Caco-2 (cell line): ENCODE measurements around the gene NEMP1. TPM values are rescaled to one million over a fixed set of nuclear protein-coding genes. Genes with fewer than 3 reads are reported as not detected.

Experiments used
- BruUV-seq: library from RNA; stranded (reverse); fragments of 400-500 nt; replicated peaks from 2 replicates; lab custom pipeline; 2021; lab: Mats Ljungman, UMichigan
- CTCF ChIA-PET: fragments of 300-600 bp; sonication (Branson Sonifier 250); formaldehyde crosslinking; loops from one replicate; lab custom pipeline; 2022; ENCODE audit warnings: antibody characterized with exemption; lab: Charles Lee
- POLR2A ChIA-PET: fragments of 300-600 bp; sonication (Branson Sonifier 250); formaldehyde crosslinking; loops from one replicate; lab custom pipeline; 2022; ENCODE audit warnings: antibody characterized with exemption; lab: Charles Lee
- DNase-seq, 2 experiments: peaks; one replicate each; pipeline versions ENCODE4 v3.0.0 to v3.0.0-alpha.2; 2020 to 2022
- H3K27me3 ChIP-seq: replicated peaks from 2 replicates; pipeline ENCODE4 v1.6.0; 2011; ENCODE audit warnings: low read length; ENCODE audit not compliant: control insufficient read depth, insufficient read depth
- H3K36me3 ChIP-seq: 2 replicates; pipeline ENCODE4 v1.5.1; 2011; ENCODE audit warnings: low read length; ENCODE audit not compliant: control insufficient read depth, insufficient read depth
- H3K4me1 ChIP-seq: fragments of 250-450 bp; sonication (Bioruptor Pico); 2 replicates; pipeline ENCODE4 v1.5.1; 2020; ENCODE audit warnings: mild to moderate bottlenecking
- H3K4me3 ChIP-seq: 2 replicates; pipeline ENCODE4 v1.5.1; 2011; ENCODE audit warnings: low read depth, mild to moderate bottlenecking, control low read depth, low read length
- H3K9me3 ChIP-seq: fragments of 250-450 bp; sonication (Bioruptor Pico); 2 replicates; pipeline ENCODE4 v1.5.1; 2020; ENCODE audit warnings: mild to moderate bottlenecking, moderate library complexity
- H3K27ac Mint-ChIP-seq: one replicate; pipeline ENCODE4 v1.8.0; 2022; ENCODE audit warnings: mixed read lengths; ENCODE audit not compliant: unreplicated experiment
- H3K27me3 Mint-ChIP-seq: one replicate; pipeline ENCODE4 v1.8.0; 2022; ENCODE audit warnings: mixed read lengths; ENCODE audit not compliant: insufficient read depth, unreplicated experiment
- H3K36me3 Mint-ChIP-seq: one replicate; pipeline ENCODE4 v1.8.0; 2022; ENCODE audit warnings: mild to moderate bottlenecking, mixed read lengths; ENCODE audit not compliant: insufficient read depth, unreplicated experiment
- H3K4me1 Mint-ChIP-seq: one replicate; pipeline ENCODE4 v1.8.0; 2022; ENCODE audit warnings: low read depth, mixed read lengths; ENCODE audit not compliant: unreplicated experiment
- H3K4me3 Mint-ChIP-seq: one replicate; pipeline ENCODE4 v1.8.0; 2022; ENCODE audit warnings: mild to moderate bottlenecking, moderate library complexity, mixed read lengths; ENCODE audit not compliant: unreplicated experiment
- H3K9me3 Mint-ChIP-seq: one replicate; pipeline ENCODE4 v1.8.0; 2022; ENCODE audit warnings: mixed read lengths; ENCODE audit not compliant: unreplicated experiment
- CTCF ChIP-seq, 2 experiments: fragments of 200-600 bp in 1 of 2; IDR thresholded peaks; 1 replicate in 1 of 2; 2 replicates in 1 of 2; pipeline versions ENCODE4 v1.5.1 to v1.8.0; 2011 to 2022; ENCODE audit warnings: antibody characterized with exemption in 1 of 2, control low read depth in 1 of 2, inconsistent platforms in 1 of 2, low read depth in 1 of 2, low read length in 1 of 2, mild to moderate bottlenecking in 1 of 2, moderate library complexity in 1 of 2; ENCODE audit not compliant: insufficient read depth in 1 of 2, severe bottlenecking in 1 of 2, unreplicated experiment in 1 of 2
- intact Hi-C: fragments of 100-400 bp; cut with micrococcal nuclease; formaldehyde crosslinking; loops from one replicate; pipeline ENCODE4 v1.10.0; 2022; ENCODE audit not compliant: unreplicated experiment
- total RNA-seq: library from RNA; stranded (reverse); gene quantifications from 2 replicates; pipeline ENCODE4 v1.2.3, GENCODE V29; 2022

The NEMP1 gene
- total RNA-seq, 1 experiment from 2014 or later: 40.1 TPM

GRCh38 chr12:57029457-57029856 lies 49.1 kb downstream of the NEMP1 start:
- Histone ChIP-seq H3K4me1 (no peaks in the 10 kb centered on the region), H3K36me3 (no peaks in the 10 kb centered on the region), H3K27me3 (no peaks in the 10 kb centered on the region), H3K4me3 (no peak overlapping the region), H3K9me3 (no peaks in the 10 kb centered on the region)
- no peak overlapping the region for H3K4me3 Mint-ChIP-seq
- DNase-seq: no peak
- no peaks in the 10 kb centered on the region for H3K36me3 Mint-ChIP-seq
- no TSS peak for BruUV-seq
- H3K27me3 Mint-ChIP-seq: no peaks in the 10 kb centered on the region
- intact Hi-C loops: no loop called here
- H3K9me3 Mint-ChIP-seq: no peaks in the 10 kb centered on the region
- CTCF ChIA-PET: no interaction called here
- POLR2A ChIA-PET: no interaction called here
- peaks cover 8% of the 10 kb centered on the region for H3K4me1 Mint-ChIP-seq
- no peak for TF ChIP-seq CTCF (IDR thresholded peaks at IDR 0.05; ENCODE audit: insufficient read depth in 1 of 2, low read depth in 1 of 2, low read length in 1 of 2, severe bottlenecking in 1 of 2, unreplicated experiment in 1 of 2)
- H3K27ac Mint-ChIP-seq: no peak overlapping the region

- Histone ChIP-seq H3K36me3 (no peaks in the 10 kb centered on the region), H3K9me3 (no peaks in the 10 kb centered on the region), H3K4me1 (no peaks in the 10 kb centered on the region), H3K27me3 (no peaks in the 10 kb centered on the region), H3K4me3 (no peak overlapping the region)
- DNase-seq: no peak
- intact Hi-C loops: no loop called here
- ChIA-PET CTCF (interaction anchor here (0.7 to 1.4 kb wide), 3 partner anchors 19 to 84 kb away, joined by 3 to 5 read pairs (median 3); no protein-coding TSS in a partner anchor), POLR2A (interaction anchor here (0.6 kb wide), 1 partner anchor 461 kb away, joined by 3 read pairs; no protein-coding TSS in a partner anchor)
- TF ChIP-seq CTCF (IDR thresholded peaks at IDR 0.05; ENCODE audit: insufficient read depth in 1 of 2, low read depth in 1 of 2, low read length in 1 of 2, severe bottlenecking in 1 of 2, unreplicated experiment in 1 of 2): no peak
- Mint-ChIP-seq H3K4me1 (peaks cover 8% of the 10 kb centered on the region), H3K4me3 (no peak overlapping the region), H3K27ac (no peak overlapping the region), H3K27me3 (no peaks in the 10 kb centered on the region), H3K36me3 (no peaks in the 10 kb centered on the region), H3K9me3 (no peaks in the 10 kb centered on the region)
- no TSS peak for BruUV-seq
Measured at GRCh38 chr12:57027805-57028153, 50.8 kb downstream of the NEMP1 start.

- no peak for DNase-seq
- intact Hi-C loops: no loop called here
- Histone ChIP-seq H3K27me3 (no peaks in the 10 kb centered on the region), H3K4me1 (no peaks in the 10 kb centered on the region), H3K4me3 (no peak overlapping the region), H3K36me3 (no peaks in the 10 kb centered on the region), H3K9me3 (no peaks in the 10 kb centered on the region)
- CTCF ChIA-PET: interaction anchor here (0.7 to 1.4 kb wide), 3 partner anchors 18 to 85 kb away, joined by 3 to 5 read pairs (median 3); no protein-coding TSS in a partner anchor
- Mint-ChIP-seq H3K4me3 (no peak overlapping the region), H3K9me3 (no peaks in the 10 kb centered on the region), H3K36me3 (no peaks in the 10 kb centered on the region), H3K4me1 (peaks cover 8% of the 10 kb centered on the region), H3K27me3 (no peaks in the 10 kb centered on the region), H3K27ac (no peak overlapping the region)
- BruUV-seq: no TSS peak
- POLR2A ChIA-PET: interaction anchor here (0.6 kb wide), 2 partner anchors 10 to 462 kb away, joined by 3 to 8 read pairs; no protein-coding TSS in a partner anchor
- no peak for TF ChIP-seq CTCF (IDR thresholded peaks at IDR 0.05; ENCODE audit: insufficient read depth in 1 of 2, low read depth in 1 of 2, low read length in 1 of 2, severe bottlenecking in 1 of 2, unreplicated experiment in 1 of 2)
Measured at GRCh38 chr12:57027011-57027804, 51.4 kb downstream of the NEMP1 start.
